A673 (cell line): ENCODE results near the gene ATG7. TPM values are rescaled to one million over a fixed set of nuclear protein-coding genes. Genes with fewer than 3 reads are reported as not detected.

Experiments
- BruUV-seq: library from RNA; stranded (reverse); fragments of 400-500 nt; replicated peaks from 2 replicates; lab custom pipeline; 2021; lab: Mats Ljungman, UMichigan
- CTCF ChIA-PET: fragments of 300-600 bp; sonication (Branson Sonifier 250); formaldehyde crosslinking; loops from one replicate; lab custom pipeline; 2022; ENCODE audit warnings: antibody characterized with exemption; lab: Charles Lee
- POLR2A ChIA-PET: fragments of 300-600 bp; sonication (Branson Sonifier 250); formaldehyde crosslinking; loops from one replicate; lab custom pipeline; 2022; ENCODE audit warnings: antibody characterized with exemption; ENCODE audit not compliant: low non-redundant PET; lab: Charles Lee
- DNase-seq: peaks from one replicate; pipeline ENCODE4 v3.0.0-alpha.2; 2015; ENCODE audit warnings: low spot score
- H3K27ac ChIP-seq: fragments of 200-600 bp; sonication (generic); 2 replicates; pipeline ENCODE4 v1.5.1; 2016; ENCODE audit warnings: mixed run types, low read depth, mild to moderate bottlenecking, mixed read lengths, antibody characterized with exemption, low read length; ENCODE audit not compliant: poor library complexity, severe bottlenecking
- H3K27me3 ChIP-seq: fragments of 200-600 bp; sonication (generic); replicated peaks from 2 replicates; pipeline ENCODE4 v1.6.1; 2017; ENCODE audit warnings: mixed run types, low read depth, mild to moderate bottlenecking, mixed read lengths, antibody characterized with exemption, low read length; ENCODE audit not compliant: insufficient read depth, poor library complexity
- H3K36me3 ChIP-seq: fragments of 200-600 bp; sonication (generic); 2 replicates; pipeline ENCODE4 v1.6.1; 2016; ENCODE audit warnings: mixed run types, mild to moderate bottlenecking, mixed read lengths, antibody characterized with exemption, low read length; ENCODE audit not compliant: insufficient read depth, poor library complexity, severe bottlenecking
- H3K4me1 ChIP-seq: fragments of 200-600 bp; sonication (generic); 2 replicates; pipeline ENCODE4 v1.6.1; 2017; ENCODE audit warnings: mixed run types, mild to moderate bottlenecking, mixed read lengths, antibody characterized with exemption, low read length; ENCODE audit not compliant: insufficient read depth, poor library complexity, severe bottlenecking
- H3K4me3 ChIP-seq: fragments of 200-600 bp; sonication (generic); 2 replicates; pipeline ENCODE4 v1.5.1; 2016; ENCODE audit warnings: low read depth, mixed run types, mild to moderate bottlenecking, mixed read lengths, low read length; ENCODE audit not compliant: poor library complexity, severe bottlenecking
- H3K9me3 ChIP-seq: fragments of 200-600 bp; sonication (generic); 2 replicates; pipeline ENCODE4 v1.6.1; 2016; ENCODE audit warnings: mixed run types, low read depth, mild to moderate bottlenecking, mixed read lengths, antibody characterized with exemption, low read length; ENCODE audit not compliant: poor library complexity, severe bottlenecking
- CTCF ChIP-seq: fragments of 300-800, 200-600 bp; sonication (generic); conservative IDR thresholded peaks from 2 replicates; pipeline ENCODE4 v1.5.1; 2017; ENCODE audit warnings: low read depth, mild to moderate bottlenecking, antibody characterized with exemption, low read length, moderate library complexity, mixed read lengths
- EZH2 ChIP-seq: fragments of 200-600 bp; sonication (generic); IDR thresholded peaks from 2 replicates; pipeline ENCODE4 v1.6.1; 2017; ENCODE audit warnings: borderline replicate concordance, low read depth, mild to moderate bottlenecking, mixed read lengths, antibody characterized with exemption, low read length; ENCODE audit not compliant: poor library complexity, severe bottlenecking
- intact Hi-C: fragments of 100-400 bp; cut with micrococcal nuclease; formaldehyde crosslinking; loops from one replicate; pipeline ENCODE4 v1.10.0; 2022; ENCODE audit not compliant: unreplicated experiment
- total RNA-seq: library from RNA; stranded (reverse); gene quantifications from 2 replicates; pipeline ENCODE4 v1.2.3, GENCODE V29; 2021

Gene ATG7
- total RNA-seq, 1 experiment from 2014 or later, result 30.9 TPM

GRCh38 chr3:11373654-11374053, 101.5 kb downstream of the ATG7 start:
- no peak overlapping the region for H3K27ac ChIP-seq
- no peaks in the 10 kb centered on the region for H3K27me3 ChIP-seq
- no TSS peak for BruUV-seq
- ChIA-PET POLR2A (no interaction called here), CTCF (no interaction called here)
- peaks cover 4% of the 10 kb centered on the region for H3K4me1 ChIP-seq
- no peaks in the 10 kb centered on the region for H3K36me3 ChIP-seq
- intact Hi-C loops, result loop anchor here (10.0 kb wide), 1 partner anchor 461 kb away; no protein-coding TSS in a partner anchor
- no peak overlapping the region for H3K4me3 ChIP-seq
- no peak for DNase-seq
- H3K9me3 ChIP-seq, result no peaks in the 10 kb centered on the region
- TF ChIP-seq CTCF, result no peak
- TF ChIP-seq EZH2, result no peak

- intact Hi-C loops, result loop anchor here (10.0 kb wide), 1 partner anchor 459 kb away; no protein-coding TSS in a partner anchor
- BruUV-seq, result no TSS peak
Observed at GRCh38 chr3:11375333-11376088, 103.3 kb downstream of the ATG7 start.

DNA sequence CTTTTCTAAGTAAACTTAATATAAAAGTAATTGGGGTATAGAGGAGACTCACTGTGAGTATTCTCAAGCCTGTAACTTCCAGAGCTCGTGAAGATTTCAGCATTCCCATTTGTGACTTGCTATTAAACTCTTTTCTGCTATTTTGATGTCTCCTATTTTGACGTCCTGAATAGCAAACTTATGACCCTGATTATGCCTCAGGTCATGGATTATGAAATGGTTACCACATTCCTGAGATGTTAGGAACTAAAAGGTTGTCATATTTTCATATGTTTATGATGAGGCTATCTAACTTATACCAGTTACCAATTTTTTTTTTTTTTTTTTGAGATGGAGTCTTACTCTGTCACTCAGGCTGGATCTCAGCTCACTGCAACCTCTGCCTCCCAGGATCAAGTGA, 105.5 kb downstream of the ATG7 start:
- ChIA-PET CTCF (no interaction called here), POLR2A (no interaction called here)
- no peak for DNase-seq
- no TSS peak for BruUV-seq
- intact Hi-C loops, result loop anchor here (1.0 to 10.0 kb wide), 3 partner anchors 275 to 457 kb away; no protein-coding TSS in a partner anchor
- H3K36me3 ChIP-seq, result no peaks in the 10 kb centered on the region
- H3K4me3 ChIP-seq, result no peak overlapping the region
- TF ChIP-seq EZH2, result no peak
- TF ChIP-seq CTCF, result no peak
- peaks cover 7% of the 10 kb centered on the region for H3K4me1 ChIP-seq
- no peaks in the 10 kb centered on the region for H3K9me3 ChIP-seq
- H3K27me3 ChIP-seq, result no peaks in the 10 kb centered on the region
- H3K27ac ChIP-seq, result no peak overlapping the region

More at GRCh38 chr3:11375333-11376088, 103.3 kb downstream of the ATG7 start:
- no peak for TF ChIP-seq EZH2
- no peak for TF ChIP-seq CTCF
- ChIA-PET CTCF (no interaction called here), POLR2A (no interaction called here)
- Histone ChIP-seq H3K27me3 (no peaks in the 10 kb centered on the region), H3K36me3 (no peaks in the 10 kb centered on the region), H3K27ac (no peak overlapping the region), H3K4me1 (no peaks in the 10 kb centered on the region), H3K4me3 (no peak overlapping the region), H3K9me3 (no peaks in the 10 kb centered on the region)
- DNase-seq, result no peak
